Tibial nerve (tissue), 3 donors: ENCODE results near the gene TMCC1.

Experiments
- POLR2A ChIP-seq, 2 donors: fragments of 450-650 bp; IDR thresholded peaks; one replicate each; pipeline ENCODE4 v1.6.1; 2017; ENCODE audit warnings: antibody characterized with exemption in 2 of 2, mild to moderate bottlenecking in 2 of 2, moderate library complexity in 2 of 2
- TF ChIP-seq, protein P1 (sequence below), 5 experiments: fragments of 200-600 bp in 3 of 5; fragments of 450-650 bp in 2 of 5; sonication (generic) in 3 of 5; IDR thresholded peaks; one replicate each; pipeline ENCODE4 v1.5.1; 2016 to 2019; ENCODE audit warnings: antibody characterized with exemption in 5 of 5, mild to moderate bottlenecking in 3 of 5, moderate library complexity in 2 of 5

DNA sequence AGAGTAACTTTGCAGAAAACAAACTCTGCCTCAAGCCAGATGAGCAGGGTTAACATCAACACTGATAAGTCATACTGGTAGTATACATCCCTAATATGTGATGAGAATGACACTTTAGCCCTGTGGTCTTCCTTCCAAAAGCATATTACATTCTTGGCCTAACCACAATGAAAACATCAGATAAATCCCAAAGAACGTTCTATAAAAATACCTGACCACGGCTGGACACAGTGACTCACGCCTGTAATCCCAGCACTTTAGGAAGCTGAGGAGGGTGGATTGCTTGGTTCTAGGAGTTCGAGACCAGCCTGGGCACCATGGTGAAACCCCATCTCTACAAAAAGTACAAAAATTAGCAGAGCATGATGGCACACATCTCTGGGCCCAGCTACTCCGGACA is 4.7 kb downstream of the TMCC1 start:
- TF ChIP-seq POLR2A (IDR thresholded peaks at IDR 0.05) = no peak
- TF ChIP-seq, protein P1, sequence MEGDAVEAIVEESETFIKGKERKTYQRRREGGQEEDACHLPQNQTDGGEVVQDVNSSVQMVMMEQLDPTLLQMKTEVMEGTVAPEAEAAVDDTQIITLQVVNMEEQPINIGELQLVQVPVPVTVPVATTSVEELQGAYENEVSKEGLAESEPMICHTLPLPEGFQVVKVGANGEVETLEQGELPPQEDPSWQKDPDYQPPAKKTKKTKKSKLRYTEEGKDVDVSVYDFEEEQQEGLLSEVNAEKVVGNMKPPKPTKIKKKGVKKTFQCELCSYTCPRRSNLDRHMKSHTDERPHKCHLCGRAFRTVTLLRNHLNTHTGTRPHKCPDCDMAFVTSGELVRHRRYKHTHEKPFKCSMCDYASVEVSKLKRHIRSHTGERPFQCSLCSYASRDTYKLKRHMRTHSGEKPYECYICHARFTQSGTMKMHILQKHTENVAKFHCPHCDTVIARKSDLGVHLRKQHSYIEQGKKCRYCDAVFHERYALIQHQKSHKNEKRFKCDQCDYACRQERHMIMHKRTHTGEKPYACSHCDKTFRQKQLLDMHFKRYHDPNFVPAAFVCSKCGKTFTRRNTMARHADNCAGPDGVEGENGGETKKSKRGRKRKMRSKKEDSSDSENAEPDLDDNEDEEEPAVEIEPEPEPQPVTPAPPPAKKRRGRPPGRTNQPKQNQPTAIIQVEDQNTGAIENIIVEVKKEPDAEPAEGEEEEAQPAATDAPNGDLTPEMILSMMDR (IDR thresholded peaks at IDR 0.05) = no peak
